ENCODE results near the gene MYO5C. TPM values are rescaled to one million over a fixed set of nuclear protein-coding genes. Genes with fewer than 3 reads are reported as not detected.
"Not testable (repeated sequence)": the region's sequence is repeated elsewhere in the genome, so short reads cannot be mapped to it uniquely, and the experiment has no call there.

Gene MYO5C
- total RNA-seq, 1 donor from 2014 or later = 10.4 TPM

DNA sequence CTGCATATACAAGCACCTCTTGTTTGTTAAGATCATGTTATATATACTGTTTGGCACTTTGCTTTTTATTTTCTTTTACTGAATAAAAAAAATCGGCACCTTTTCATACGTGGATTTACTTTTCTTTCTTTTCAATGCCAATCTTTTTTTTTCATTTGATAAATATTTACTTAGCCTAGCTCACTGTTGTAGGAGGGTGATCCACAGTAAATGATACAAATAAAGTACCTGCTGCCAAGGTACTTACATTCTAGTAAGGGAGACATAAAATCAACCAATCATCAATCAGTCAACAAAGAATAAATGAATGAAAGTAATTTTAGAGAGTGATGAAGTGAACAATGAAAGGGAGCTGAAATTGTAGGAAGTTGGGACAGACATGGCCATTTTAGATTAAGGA lies 122.7 kb downstream of the MYO5C start:
- DNase-seq (ENCODE audit: low read depth, low spot score) = no peak

DNA sequence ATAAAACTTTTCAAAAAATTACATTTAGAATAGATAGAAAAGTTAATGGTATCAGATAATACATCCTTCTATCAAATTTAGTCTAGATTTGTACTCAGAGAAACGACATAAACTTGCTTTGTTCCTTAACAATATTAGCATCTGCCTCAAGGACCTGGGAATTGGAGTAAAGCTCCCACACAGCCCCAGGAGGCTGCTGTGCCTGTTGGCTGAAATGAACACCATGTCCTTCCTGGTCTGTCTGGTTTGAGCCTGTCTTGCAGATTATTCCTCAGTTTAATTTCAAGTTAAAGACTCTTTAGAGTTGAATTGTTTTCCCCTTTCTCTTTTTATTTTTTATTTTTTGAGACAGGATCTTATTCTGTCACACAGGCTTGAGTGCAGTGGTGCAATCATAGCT lies 123.8 kb downstream of the MYO5C start:
- DNase-seq (ENCODE audit: low read depth, low spot score) = no peak

DNA sequence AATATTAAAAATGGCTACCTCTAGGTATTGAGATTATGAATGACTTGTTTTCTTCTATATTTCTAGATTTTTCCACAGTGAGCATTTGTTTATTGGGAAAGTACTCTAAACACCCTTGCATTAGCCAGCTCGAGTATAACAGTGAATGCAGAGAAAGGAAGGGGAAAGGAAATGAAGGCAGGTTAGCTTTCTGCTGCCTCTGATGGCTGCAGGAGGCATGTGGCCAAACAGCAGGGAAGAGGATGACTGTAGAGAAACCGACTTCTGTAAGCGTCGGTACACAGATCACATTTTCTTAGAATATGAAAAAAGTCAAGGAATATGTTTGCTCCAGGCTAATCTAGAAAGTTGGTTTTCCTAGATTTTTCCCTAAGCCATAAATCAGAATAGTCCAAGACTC lies 124.2 kb downstream of the MYO5C start:
- DNase-seq (ENCODE audit: low read depth, low spot score) = no peak

DNA sequence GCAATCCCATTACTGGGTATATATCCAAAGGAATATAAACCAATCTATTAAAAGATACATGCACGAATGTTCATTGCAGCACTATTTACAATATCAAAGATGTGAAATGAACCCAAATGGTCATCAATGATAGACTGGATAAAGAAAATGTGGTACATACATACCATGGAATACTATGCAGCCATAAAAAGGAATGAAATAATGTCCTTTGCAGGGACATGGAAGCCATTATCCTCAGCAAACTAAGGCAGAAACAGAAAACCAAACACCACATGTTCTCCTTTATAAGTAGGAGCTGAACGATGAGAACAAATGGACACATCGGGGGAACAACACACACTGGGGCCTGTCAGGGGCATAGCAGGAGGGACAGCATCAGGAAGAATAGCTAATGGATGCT lies 125.4 kb downstream of the MYO5C start:
- not testable (repeated sequence) for DNase-seq (ENCODE audit: low read depth, low spot score)

DNA sequence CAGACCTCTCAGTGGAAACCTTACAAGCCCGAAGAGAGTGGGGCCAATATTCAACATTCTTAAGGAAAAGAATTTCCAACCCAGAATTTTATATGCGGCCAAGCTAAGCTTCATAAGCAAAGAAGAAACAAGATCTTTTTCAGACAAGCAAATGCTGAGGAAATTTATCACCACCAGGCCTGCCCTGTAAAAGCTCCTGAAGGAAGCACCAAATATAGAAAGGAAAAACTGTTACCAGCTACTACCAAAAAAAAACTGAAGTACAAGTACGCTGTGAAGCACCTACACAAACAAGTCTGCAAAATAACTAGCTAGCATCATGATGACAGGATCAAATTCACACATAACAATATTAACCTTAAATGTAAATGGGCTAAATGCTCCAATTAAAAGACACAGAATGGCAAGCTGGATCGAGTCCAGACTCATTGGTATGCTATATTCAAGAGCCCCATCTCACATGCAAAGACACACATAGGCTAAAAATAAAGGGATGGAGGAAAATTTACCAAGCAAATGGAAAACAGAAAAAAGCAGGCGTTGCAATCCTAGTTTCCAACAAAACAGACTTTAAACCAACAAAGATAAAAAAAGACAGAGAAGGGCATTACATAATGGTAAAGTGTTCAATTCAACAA lies 130.0 kb downstream of the MYO5C start:
- DNase-seq (ENCODE audit: low read depth, low spot score) = not testable (repeated sequence)

DNA sequence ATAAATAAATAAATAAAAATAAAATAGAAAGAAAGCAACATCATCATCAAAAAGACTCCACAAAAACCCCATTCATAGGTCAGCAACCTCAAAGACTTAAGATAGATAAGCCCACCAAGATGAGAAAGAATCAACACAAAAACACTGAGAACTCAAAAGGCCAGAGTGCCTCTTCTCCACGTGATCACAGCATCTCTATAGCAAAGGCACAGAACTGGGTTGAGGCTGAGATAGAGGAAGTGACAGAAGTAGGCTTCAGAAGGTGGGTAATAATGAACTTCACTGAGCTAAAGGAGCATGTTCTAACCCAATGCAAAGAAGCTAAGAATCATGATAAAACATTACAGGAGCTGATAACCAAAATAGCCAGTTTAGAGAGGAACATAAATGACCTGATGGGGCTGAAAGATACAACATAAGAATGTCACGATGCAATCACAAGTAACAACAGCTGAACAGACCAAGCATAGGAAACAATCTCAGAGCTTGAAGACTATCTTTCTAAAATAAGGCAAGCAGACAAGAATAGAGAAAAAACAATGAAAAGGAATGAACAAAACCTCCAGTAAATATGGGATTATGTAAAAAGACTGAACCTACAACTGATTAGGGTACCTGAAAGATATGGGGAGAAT lies 130.9 kb downstream of the MYO5C start:
- no peak for DNase-seq (ENCODE audit: low read depth, low spot score)

DNA sequence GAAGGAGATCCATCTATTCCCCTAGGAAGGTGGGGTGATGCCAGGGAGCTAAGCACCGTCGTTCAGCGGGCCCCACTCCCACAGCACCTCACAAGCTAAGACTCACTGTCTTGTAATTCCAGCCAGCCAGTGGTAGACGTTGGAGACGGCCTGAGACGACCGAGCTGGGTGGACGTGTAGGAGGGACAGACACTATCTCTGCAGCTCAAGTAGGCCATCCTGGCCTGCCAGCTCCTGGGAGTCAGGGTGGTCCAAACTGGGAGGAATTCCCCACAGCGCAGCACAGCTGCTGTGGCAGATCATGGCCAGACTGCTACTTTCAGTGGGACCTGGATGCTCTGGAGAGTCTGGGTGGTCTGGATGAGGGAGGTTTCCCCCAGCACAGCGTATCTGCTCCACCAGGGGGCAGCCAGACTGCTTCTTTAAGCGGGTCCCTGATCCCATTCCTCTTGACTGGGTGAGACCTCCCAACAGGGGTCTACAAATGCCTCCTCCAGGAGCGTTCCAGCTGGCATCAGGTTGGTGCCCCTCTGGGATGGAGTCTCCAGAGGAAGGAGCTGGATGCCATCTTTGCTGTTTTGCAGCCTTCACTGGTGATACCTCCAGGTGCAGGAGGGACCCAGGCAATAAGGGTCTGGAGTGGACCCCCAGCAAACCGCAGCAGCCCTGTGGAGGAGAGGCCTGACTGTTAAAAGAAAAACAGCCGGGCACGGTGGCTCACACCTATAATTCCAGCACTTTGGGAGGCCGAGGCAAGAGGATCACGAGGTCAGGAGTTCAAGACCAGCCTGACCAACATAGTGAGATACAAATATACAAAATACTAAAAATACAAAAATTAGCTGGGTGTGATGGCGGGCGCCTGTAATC lies 132.0 kb downstream of the MYO5C start:
- no peak for DNase-seq (ENCODE audit: low read depth, low spot score)

DNA sequence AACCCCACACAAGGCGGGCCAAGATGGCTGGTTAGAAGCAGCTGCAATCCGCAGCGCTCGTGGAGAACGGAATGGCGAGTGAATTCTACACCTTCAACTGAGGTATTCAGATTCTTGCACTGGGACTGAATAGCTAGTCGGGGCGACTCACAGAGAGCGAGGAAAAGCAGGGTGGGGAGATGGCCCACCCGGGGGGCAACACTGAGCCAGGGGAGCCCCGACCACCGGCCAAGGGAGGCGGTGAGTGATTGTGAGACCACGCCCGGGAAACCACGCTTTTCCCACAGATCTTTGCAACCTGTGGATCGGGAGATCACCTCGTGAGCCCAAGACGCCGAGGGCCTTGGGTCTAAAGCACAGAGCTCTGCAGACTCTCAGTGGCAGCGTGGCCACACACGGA lies 132.7 kb downstream of the MYO5C start:
- no peak for DNase-seq (ENCODE audit: low read depth, low spot score)

DNA sequence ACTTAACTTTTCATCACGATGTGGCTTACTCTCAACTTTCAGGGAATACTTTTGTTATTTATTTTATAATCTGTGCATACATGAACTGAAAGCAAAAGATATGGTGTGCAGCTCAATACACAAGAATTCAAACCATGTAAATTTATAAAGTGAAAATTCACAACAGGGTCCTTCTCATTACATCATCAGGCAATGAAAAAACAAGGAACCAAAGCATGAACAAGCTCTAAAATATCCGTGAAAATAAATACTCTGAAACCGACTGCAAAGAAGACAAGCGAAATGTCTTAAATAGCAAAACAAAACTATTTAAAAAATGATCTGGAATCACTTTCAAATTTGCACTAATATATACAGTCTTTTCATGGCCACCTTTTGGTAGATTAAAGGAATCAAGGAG lies 133.3 kb downstream of the MYO5C start:
- no peak for DNase-seq (ENCODE audit: low read depth, low spot score)

DNA sequence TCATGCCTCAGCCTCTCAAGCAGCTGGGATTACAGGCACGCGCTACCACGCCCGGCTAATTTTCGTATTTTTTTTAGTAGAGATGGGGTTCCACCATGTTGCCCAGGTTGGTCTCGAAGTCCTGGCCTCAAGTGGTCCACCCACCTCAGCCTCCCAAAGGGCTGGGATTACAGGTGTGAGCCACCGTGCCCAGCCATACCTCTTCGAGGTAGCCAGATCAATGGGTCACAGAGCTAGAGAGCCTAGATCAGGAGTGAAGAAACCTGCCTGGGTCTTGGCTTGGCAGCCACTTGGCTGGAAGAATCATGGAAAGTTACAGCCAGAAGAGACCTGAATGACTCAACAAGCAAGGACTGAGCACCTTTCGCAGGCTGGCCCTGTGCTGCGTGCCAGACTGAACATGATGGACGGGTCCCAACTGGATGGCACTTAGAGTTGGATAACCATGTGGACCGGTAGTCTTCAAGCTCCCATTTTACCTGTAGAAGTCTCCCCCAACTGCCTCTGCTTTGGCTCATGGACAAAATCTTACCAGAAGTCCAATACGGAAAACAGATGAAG lies 134.1 kb downstream of the MYO5C start:
- no peak for DNase-seq (ENCODE audit: low read depth, low spot score)

DNA sequence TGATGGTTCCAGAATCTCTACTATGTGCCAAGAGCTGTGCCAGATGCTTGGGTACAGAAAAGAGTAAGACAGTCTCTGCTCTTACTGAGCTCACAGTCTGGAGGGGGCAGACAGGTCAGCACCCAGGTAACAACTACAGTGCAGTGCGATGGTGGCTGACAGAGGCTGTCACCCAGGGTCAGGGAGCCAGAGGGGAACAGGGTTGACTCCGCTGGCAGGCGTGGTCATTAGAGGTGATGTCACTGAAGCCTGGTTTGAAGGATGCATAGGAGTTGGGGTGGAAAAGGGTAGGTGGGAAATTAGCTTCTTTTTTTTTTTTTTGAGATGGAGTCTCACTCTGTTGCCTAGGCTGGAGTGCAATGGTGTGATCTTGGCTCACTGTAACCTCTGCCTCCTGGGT lies 136.0 kb downstream of the MYO5C start:
- no peak for DNase-seq (ENCODE audit: low read depth, low spot score)

DNA sequence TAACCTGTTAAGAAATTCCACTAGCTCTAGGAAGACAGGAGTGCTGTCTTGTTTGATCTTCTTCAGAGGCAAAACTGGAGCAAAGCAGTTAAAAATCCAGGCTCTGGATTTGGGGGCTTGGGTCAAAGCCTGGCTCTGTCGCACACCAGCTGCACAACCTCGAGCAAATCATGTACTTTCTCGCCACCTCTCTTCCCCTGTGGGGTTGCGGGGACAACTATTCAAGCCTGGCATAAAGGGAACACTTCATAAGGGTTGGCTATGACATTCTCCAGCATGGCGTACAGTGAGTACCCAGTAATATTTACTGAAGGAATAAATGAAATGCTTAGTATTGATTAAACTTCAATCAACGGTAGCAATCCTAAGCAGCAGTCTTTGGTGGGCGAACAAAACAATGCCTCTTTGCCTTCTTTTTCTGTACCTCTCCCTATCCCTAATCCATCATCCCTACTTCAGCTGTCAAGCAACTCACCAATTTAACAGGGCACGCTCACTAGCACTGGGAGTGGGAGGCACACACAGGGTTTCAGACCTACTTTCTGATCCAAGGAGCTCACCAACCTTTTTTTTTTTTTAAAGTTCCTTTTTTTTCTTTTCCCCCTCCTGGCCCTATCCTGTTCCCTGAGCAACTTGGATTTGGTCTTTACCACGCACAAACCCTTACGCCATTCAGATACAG lies 137.4 kb downstream of the MYO5C start:
- no peak for DNase-seq (ENCODE audit: low read depth, low spot score)

DNA sequence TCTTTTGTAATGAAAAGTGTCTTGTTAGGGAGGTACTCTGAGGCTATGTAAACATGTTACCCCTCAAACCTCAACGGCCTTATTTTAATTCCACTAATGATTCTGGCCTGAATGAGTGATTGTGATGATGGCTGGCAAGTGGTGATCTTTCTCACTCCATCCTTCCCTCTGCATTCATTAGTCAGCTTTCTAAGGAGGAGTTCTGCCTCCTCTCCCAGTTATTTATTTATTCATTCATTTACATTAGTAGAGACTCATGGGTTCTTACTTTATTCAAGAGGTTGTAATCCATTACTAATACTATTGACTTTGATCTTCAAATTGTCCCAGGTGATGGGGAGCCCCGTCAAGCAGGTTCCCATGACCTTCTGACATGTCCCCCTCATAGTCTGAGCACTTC lies 139.7 kb downstream of the MYO5C start:
- DNase-seq (ENCODE audit: low read depth, low spot score) = no peak

DNA sequence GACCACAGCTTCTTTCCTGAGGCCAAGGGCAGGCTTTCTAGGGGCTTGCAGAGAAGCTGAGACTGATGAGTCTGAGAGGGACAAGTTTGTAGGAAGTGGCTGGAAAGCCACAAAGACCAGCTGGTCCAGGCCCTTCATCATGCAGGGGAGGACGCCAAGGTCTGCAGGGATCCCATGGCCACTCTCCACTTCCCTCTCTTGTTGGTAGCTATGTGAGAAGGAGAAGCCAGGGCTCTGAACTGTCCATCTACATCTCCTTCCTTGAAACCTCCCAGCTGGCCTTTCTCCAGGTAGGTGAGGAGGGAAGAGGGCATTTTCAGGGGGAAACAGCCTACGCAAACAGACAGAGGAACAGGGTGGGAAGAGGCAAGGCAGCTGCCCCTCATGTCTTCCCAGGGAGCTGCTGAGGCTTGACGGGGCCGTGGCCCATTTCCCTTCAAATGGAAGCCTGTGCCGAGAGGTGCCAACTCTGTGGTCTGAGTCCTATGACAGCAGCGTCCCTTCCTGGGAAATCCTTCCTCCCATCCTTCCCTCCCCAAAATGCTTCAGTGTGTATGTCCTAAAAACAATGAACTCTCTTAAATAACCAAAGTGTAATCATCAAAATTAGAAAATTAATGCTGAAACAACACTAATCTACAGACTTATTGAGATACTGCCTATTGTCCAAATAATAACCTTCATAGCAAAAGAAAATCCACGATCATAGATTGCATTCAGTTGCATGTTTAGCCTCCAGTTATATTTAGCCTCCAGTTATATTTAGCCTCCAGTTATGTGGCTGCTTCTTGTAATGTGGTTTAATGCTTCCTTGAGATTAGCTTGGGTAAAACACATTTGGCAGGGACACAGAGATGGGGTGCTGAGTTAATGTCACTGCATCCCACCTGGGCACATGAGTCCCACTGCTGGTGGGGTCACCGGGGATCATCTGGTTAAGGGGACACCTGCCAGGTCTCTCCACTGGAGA lies 140.4 kb downstream of the MYO5C start:
- DNase-seq (ENCODE audit: low read depth, low spot score) = no peak

DNA sequence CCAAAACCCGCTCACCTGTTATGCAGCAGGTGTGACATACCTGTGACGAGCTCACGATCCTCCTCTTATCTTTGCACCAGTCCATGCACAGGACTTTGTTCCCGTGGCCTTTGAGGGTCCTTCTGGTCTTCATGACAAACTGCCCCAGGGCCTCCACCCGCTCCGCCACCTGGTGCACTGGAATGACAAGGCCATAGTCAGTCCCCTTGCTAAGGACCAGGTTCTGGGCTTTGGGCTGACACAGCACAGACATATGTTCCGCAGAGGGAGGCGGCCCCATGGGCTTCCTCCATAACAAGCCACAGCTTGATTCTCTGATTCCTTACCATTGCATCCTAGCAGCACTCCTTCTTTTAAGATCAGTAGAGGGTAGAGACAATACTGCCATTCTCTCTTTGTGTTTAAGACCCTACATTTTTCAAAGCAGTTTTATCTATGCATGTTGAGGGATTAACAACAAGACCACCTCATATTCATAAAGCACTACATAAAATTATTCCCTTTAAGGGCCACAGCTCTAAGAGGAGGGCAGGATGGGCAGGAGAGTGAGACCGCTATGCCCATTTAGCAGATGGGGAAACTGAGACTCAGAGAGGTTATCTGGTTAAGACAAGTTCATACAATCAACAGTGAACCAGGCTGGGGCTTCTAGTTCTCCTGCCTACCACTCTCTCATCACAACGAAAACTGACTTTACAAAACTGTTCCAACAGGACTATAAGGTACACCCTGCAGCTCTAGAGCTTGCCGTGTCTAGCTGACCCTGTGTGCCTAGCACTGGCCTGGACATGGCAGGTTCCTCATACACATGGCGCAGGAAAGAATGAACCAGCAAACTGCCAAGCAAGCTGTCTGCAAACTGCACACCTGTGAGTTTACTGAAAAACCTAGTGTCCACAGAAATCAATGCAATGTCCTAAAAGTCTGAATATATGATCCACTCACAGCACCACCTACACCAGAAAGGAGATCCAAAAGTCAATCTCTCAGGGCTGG lies 141.4 kb downstream of the MYO5C start:
- no peak for DNase-seq (ENCODE audit: low read depth, low spot score)

DNA sequence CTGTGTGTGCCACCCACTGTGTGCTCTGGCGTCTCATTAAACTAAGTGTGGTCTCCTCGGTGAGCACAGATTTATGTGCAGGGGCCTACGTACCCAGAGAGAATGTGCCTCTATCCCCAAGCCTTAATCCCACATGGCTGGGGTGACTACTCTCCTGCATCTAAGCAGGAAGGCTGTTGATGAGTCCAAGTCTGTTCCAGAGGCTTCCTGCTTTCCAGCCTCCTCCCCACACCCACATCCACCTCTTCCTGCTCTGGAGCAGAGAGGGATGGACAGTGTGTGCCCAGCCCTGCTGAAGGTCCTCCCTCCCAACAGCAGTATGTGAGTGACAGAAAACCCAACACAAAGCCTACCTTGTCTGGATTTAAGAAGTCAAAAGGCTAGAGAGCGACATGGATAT lies 144.3 kb downstream of the MYO5C start:
- DNase-seq (ENCODE audit: low read depth, low spot score) = no peak

DNA sequence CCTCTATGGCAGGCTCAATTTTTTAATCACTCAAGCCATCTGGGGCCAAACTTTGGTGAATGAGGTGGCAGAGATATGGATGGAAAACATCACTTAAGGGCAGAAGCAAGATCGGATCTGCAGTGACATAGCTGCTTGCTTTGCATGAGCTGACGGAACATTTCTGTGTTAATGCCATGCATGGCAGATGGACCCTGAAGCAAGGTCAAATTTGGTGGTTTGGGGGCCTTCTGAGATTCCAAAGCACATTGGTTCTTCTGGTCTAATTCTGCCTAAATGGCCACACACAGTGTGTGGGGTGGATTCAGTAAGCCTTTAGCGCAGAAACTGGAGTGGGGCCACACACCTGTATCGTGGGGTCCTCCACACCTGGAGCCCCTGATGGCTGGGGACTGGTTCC lies 144.7 kb downstream of the MYO5C start:
- no peak for DNase-seq (ENCODE audit: low read depth, low spot score)

DNA sequence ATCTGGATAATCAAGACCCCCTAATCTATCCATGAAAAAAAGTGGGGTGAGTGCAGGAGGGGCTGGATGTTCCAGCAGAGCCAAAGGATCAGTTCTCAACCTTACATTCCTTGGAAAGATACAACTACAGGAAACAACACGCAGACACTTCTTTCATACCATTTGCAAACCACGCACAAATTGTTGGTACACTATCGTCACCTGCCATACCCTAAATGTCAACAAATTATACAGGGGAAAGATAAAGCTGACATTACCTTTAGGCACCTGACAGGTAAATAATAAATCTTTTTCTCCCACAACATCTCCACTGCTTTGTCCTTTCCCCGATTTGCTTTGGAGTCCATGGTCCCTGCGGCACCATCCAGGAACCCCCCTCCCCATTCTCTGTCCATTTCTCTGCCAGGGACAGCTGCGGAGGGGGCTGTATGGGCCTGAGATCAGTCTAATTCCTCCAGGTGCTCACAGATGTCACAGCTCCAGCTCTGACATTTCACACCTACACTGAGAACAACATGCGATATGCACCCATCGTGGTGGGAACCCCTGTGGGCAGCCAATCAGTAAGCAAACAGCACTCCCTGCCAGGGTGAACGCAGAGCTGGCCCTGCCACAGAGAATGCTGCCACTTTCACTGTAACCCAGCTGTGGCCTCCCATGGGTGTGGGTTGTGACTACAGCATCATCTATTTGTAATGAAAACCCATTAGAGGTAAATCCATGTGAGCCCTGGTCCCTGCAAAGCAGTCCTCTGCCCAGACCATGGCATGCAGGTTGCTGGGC lies 145.4 kb downstream of the MYO5C start:
- no peak for DNase-seq (ENCODE audit: low read depth, low spot score)

Data from pulmonary artery endothelial cell (primary cell).